Astrocyte (in vitro differentiated cells and primary cell): Measurements from ENCODE around the gene PCBP4. TPM values are rescaled to one million over a fixed set of nuclear protein-coding genes. Genes with fewer than 3 reads are reported as not detected.

Source experiments
- DNase-seq: peaks from one replicate; pipeline ENCODE4 v3.0.0-alpha.2; 2010; ENCODE audit warnings: low read depth
- FAIRE-seq: peaks from 2 replicates; lab custom pipeline; 2011; peaks lifted over from hg19 to GRCh38; lab: Jason Lieb, UNC
- H2AFZ ChIP-seq: 2 replicates; pipeline ENCODE4 v1.6.0; 2012; ENCODE audit warnings: low read depth, low read length, inconsistent platforms
- H3K27ac ChIP-seq: 2 replicates; pipeline ENCODE4 v1.5.1; 2011; ENCODE audit warnings: low read depth, low read length, inconsistent platforms
- H3K27me3 ChIP-seq: 2 replicates; pipeline ENCODE4 v1.6.0; 2011; ENCODE audit warnings: low read length, inconsistent platforms; ENCODE audit not compliant: insufficient read depth
- H3K36me3 ChIP-seq: 2 replicates; pipeline ENCODE4 v1.5.1; 2011; ENCODE audit warnings: low read length, inconsistent platforms; ENCODE audit not compliant: insufficient read depth
- H3K4me1 ChIP-seq: 2 replicates; pipeline ENCODE4 v1.5.1; 2011; ENCODE audit warnings: low read length, inconsistent platforms; ENCODE audit not compliant: insufficient read depth
- H3K4me2 ChIP-seq: 2 replicates; pipeline ENCODE4 v1.6.0; 2012; ENCODE audit warnings: low read length, inconsistent platforms
- H3K4me3 ChIP-seq: 2 replicates; pipeline ENCODE4 v1.5.1; 2011; ENCODE audit warnings: low read depth, mild to moderate bottlenecking, low read length, inconsistent platforms; ENCODE audit not compliant: insufficient read depth
- H3K79me2 ChIP-seq: 2 replicates; pipeline ENCODE4 v1.6.0; 2012; ENCODE audit warnings: mild to moderate bottlenecking, low read length, inconsistent platforms; ENCODE audit not compliant: insufficient read depth
- H3K9ac ChIP-seq: 2 replicates; pipeline ENCODE4 v1.6.0; 2012; ENCODE audit warnings: mild to moderate bottlenecking, low read length, inconsistent platforms
- H3K9me3 ChIP-seq: 2 replicates; pipeline ENCODE4 v1.5.1; 2012; ENCODE audit warnings: low read depth, mild to moderate bottlenecking, low read length, inconsistent platforms; ENCODE audit not compliant: insufficient read depth
- H4K20me1 ChIP-seq: 2 replicates; pipeline ENCODE4 v1.6.0; 2012; ENCODE audit warnings: low read length, inconsistent platforms; ENCODE audit not compliant: insufficient read depth
- H3K27ac Mint-ChIP-seq: one replicate; pipeline ENCODE4 v1.8.0; 2021; ENCODE audit warnings: mild to moderate bottlenecking, mixed read lengths; ENCODE audit not compliant: unreplicated experiment
- H3K27me3 Mint-ChIP-seq: one replicate; pipeline ENCODE4 v1.8.0; 2021; ENCODE audit warnings: low read depth, mixed read lengths; ENCODE audit not compliant: unreplicated experiment
- H3K36me3 Mint-ChIP-seq: one replicate; pipeline ENCODE4 v1.8.0; 2021; ENCODE audit warnings: low read depth, mixed read lengths; ENCODE audit not compliant: unreplicated experiment
- H3K4me1 Mint-ChIP-seq: one replicate; pipeline ENCODE4 v1.8.0; 2021; ENCODE audit warnings: low read depth, mixed read lengths; ENCODE audit not compliant: unreplicated experiment
- H3K4me3 Mint-ChIP-seq: one replicate; pipeline ENCODE4 v1.8.0; 2021; ENCODE audit warnings: mild to moderate bottlenecking, moderate library complexity, mixed read lengths; ENCODE audit not compliant: unreplicated experiment
- H3K9me3 Mint-ChIP-seq: one replicate; pipeline ENCODE4 v1.8.0; 2021; ENCODE audit warnings: mild to moderate bottlenecking, mixed read lengths; ENCODE audit not compliant: unreplicated experiment
- CTCF ChIP-seq: IDR thresholded peaks from 2 replicates; pipeline ENCODE4 v1.5.1; 2011; ENCODE audit warnings: low read depth, mild to moderate bottlenecking, inconsistent platforms, low read length, moderate library complexity; ENCODE audit not compliant: insufficient read depth
- EZH2 ChIP-seq: IDR thresholded peaks from 2 replicates; pipeline ENCODE4 v1.6.1; 2012; ENCODE audit warnings: mild to moderate bottlenecking, low read length, inconsistent platforms; ENCODE audit not compliant: insufficient read depth
- total RNA-seq: library from RNA; stranded (reverse); gene quantifications from 2 replicates; pipeline ENCODE4 v1.2.1, GENCODE V29; 2021

The PCBP4 gene
- total RNA-seq, 1 donor from 2014 or later: 102 TPM

- peaks cover 8% of the 10 kb centered on the region for H3K27me3 ChIP-seq
- H3K4me1 ChIP-seq: peaks cover 9% of the 10 kb centered on the region
- Mint-ChIP-seq H3K27me3 (peaks cover 35% of the 10 kb centered on the region), H3K4me1 (no peaks in the 10 kb centered on the region), H3K27ac (no peak within 1 kb of the TSS), H3K36me3 (peaks cover 15% of the 10 kb centered on the region), H3K4me3 (no peak within 1 kb of the TSS), H3K9me3 (peaks cover 5% of the 10 kb centered on the region)
- peak within 1 kb of the TSS; percentile 69 for H2AFZ ChIP-seq
- H3K79me2 ChIP-seq: no peaks in the 10 kb centered on the region
- H3K36me3 ChIP-seq: peaks cover 4% of the 10 kb centered on the region
- peaks cover 17% of the 10 kb centered on the region for H4K20me1 ChIP-seq
- no peaks in the 10 kb centered on the region for H3K9me3 ChIP-seq
- H3K4me3 ChIP-seq: peak within 1 kb of the TSS; percentile 39
- H3K27ac ChIP-seq: no peak within 1 kb of the TSS
- FAIRE-seq (no peak), DNase-seq (no peak)
- peak within 1 kb of the TSS; percentile 84 for H3K4me2 ChIP-seq
- peak within 1 kb of the TSS; percentile 2 for H3K9ac ChIP-seq
- no peak for TF ChIP-seq EZH2
- TF ChIP-seq CTCF: no peak
Observed at GRCh38 chr3:51955175-51955892, 11.9 kb downstream of the PCBP4 start, which contains the start of gene GPR62. TSS of gene GPR62 (plus strand) at chr3:51955381. CDS start at chr3:51955653, 272 bp downstream.

GRCh38 chr3:51954713-51955112, 12.5 kb downstream of the PCBP4 start:
- DNase-seq (no peak), FAIRE-seq (no peak)
- peaks cover 9% of the 10 kb centered on the region for H3K4me1 ChIP-seq
- no peaks in the 10 kb centered on the region for H3K79me2 ChIP-seq
- no peaks in the 10 kb centered on the region for H3K9me3 ChIP-seq
- TF ChIP-seq CTCF (no peak), EZH2 (no peak)
- no peak overlapping the region for H3K4me3 ChIP-seq
- H3K4me2 ChIP-seq: no peak overlapping the region
- H3K27ac Mint-ChIP-seq: no peak overlapping the region
- H3K4me3 Mint-ChIP-seq: no peak overlapping the region
- peaks cover 9% of the 10 kb centered on the region for H3K27me3 ChIP-seq
- peaks cover 4% of the 10 kb centered on the region for H3K36me3 ChIP-seq
- H3K36me3 Mint-ChIP-seq: peaks cover 12% of the 10 kb centered on the region
- H3K9ac ChIP-seq: no peak overlapping the region
- no peak overlapping the region for H2AFZ ChIP-seq
- H3K27ac ChIP-seq: no peak overlapping the region
- peaks cover 16% of the 10 kb centered on the region for H4K20me1 ChIP-seq
- peaks cover 5% of the 10 kb centered on the region for H3K9me3 Mint-ChIP-seq
- H3K27me3 Mint-ChIP-seq: peaks cover 35% of the 10 kb centered on the region
- no peaks in the 10 kb centered on the region for H3K4me1 Mint-ChIP-seq

DNA sequence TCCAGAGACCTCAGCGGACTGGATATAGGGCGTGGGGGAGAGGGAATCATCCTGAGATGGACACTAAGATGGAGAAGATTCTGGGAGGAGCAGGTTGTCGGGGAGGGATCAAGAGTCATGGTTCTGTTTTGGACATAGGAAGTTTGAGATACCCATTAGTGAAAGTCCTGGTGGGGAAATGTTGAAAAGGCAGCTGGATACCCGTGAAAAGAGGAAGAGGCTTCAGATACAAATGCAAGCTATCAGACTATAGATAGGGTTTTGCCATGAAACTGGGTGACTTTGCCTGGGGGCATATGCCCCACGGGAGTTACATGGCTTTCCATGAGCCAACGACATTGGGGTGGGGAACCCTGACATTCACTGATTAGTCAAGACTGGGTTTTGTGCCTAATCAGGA, 13.1 kb downstream of the PCBP4 start:
- H3K27ac ChIP-seq: no peak overlapping the region
- no peaks in the 10 kb centered on the region for H3K79me2 ChIP-seq
- peaks cover 16% of the 10 kb centered on the region for H4K20me1 ChIP-seq
- peaks cover 12% of the 10 kb centered on the region for H3K36me3 Mint-ChIP-seq
- no peak overlapping the region for H3K4me3 ChIP-seq
- H3K27me3 Mint-ChIP-seq: peaks cover 38% of the 10 kb centered on the region
- no peaks in the 10 kb centered on the region for H3K9me3 ChIP-seq
- FAIRE-seq (no peak), DNase-seq (no peak)
- H3K27me3 ChIP-seq: peaks cover 9% of the 10 kb centered on the region
- no peak overlapping the region for H3K4me3 Mint-ChIP-seq
- H3K9me3 Mint-ChIP-seq: peaks cover 5% of the 10 kb centered on the region
- H3K9ac ChIP-seq: no peak overlapping the region
- peaks cover 4% of the 10 kb centered on the region for H3K36me3 ChIP-seq
- H3K4me1 ChIP-seq: peaks cover 9% of the 10 kb centered on the region
- no peak overlapping the region for H3K27ac Mint-ChIP-seq
- TF ChIP-seq CTCF (no peak), EZH2 (no peak)
- H2AFZ ChIP-seq: no peak overlapping the region
- no peak overlapping the region for H3K4me2 ChIP-seq
- no peaks in the 10 kb centered on the region for H3K4me1 Mint-ChIP-seq
